ENCODE results near the gene PIK3C2G.
A peak's percentile ranks its signal among the peaks of the same experiment; 100 is the strongest.

PIK3C2G gene

DNA sequence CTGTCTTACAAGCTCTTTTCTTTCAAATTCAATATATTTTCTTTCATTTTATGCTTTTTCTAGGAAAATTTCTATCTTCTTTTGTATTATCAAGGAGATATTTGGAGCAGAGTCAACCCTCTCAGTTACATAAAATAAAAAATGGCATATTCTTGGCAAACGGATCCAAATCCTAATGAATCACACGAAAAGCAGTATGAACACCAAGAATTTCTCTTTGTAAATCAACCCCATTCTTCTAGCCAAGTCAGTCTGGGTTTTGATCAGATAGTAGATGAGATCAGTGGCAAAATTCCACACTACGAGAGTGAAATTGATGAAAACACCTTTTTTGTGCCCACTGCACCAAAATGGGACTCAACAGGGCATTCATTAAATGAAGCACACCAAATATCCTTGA, 20.6 kb downstream of the PIK3C2G start:
- DNase-seq = no peak

DNA sequence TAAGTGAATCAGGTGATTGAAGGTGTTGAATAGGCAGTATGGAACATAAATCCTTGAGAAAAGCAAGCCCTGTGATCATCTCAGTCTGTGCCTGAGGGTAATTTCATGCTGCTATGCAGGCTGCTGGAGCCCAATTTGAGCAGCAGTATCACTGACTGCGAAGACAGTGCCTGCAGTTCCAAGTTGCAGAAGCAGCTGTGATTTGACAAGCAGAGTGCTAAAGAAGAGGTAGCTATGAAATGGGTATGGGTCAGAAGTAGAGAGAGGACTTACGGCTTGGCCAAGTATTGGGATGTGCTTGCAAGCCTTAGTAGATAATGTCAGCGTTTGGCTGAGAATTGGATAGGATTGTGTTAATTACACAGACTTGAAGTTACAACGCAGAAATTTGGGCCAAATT, 22.5 kb downstream of the PIK3C2G start:
- DNase-seq = no peak

DNA sequence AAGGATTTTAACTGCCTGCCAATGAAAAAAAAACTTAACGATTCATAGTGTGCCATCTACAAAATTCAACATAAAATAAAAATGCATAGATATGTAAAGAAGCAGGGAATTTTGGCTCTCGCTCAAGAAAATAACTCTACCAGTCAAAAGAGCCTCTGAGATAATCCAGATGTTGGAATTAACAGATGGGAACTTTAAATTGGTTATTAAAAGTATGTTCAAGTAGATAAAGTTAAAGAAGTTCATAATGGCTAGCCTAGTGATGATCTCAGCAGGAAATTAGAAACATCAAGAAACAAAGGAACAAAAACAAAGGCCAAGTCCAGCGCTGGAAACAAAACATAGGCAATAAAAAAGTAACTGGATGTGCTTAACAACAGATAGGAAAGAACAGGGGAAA, 23.1 kb downstream of the PIK3C2G start:
- DNase-seq = no peak

DNA sequence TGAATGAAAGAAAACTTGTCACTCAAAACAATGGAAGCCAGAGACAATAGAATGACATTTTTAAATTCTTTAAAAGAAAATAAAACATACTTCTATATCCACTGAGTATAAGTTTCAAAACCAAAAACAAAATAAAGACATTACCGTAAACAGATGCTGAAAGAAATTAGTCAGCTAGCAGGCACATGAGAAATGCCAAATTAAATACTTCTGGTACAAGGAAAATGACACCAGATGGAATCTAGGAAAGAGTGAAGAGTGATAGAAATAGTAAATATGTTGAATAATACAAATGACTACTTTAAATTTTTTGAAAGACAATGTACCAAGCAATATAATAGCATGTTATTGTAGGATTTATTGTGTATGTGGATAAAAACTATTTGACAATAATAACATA, 23.8 kb downstream of the PIK3C2G start:
- no peak for DNase-seq

DNA sequence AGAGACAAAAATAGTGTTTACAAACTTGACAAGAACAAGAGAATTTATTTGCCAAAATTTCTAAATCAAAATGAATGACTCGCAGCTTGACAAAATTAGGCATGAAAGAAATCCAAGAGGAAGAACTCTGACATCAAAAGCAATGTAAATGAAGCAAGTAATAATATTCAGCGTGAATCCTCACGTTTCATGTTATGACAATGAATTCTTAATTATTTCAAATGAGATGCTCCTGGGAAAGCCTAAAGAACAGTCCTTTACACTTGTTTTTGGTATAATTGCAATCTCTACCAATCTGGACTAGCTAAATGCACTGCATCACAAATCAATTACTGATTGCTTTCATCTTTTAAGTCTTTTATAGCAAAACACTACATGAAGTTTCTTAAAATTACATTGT, 29.1 kb downstream of the PIK3C2G start:
- DNase-seq = no peak

DNA sequence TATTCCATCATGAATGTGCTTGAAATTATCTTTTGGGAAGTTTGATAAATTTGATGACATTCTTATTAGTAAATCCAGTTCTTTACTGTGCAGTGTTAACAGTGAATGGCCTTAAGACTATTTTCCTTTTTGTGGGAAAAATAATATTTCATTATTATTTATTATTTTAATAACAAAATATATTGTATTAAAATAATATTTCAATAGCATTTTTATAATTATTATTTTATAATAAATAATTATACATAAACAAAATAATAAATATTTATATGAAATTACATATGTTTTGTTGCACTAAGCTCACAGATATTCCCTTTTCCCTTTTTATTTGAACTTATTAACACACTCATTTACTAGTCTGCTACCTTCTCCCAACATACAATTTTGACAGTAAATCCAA, 33.6 kb downstream of the PIK3C2G start:
- no peak for DNase-seq

DNA sequence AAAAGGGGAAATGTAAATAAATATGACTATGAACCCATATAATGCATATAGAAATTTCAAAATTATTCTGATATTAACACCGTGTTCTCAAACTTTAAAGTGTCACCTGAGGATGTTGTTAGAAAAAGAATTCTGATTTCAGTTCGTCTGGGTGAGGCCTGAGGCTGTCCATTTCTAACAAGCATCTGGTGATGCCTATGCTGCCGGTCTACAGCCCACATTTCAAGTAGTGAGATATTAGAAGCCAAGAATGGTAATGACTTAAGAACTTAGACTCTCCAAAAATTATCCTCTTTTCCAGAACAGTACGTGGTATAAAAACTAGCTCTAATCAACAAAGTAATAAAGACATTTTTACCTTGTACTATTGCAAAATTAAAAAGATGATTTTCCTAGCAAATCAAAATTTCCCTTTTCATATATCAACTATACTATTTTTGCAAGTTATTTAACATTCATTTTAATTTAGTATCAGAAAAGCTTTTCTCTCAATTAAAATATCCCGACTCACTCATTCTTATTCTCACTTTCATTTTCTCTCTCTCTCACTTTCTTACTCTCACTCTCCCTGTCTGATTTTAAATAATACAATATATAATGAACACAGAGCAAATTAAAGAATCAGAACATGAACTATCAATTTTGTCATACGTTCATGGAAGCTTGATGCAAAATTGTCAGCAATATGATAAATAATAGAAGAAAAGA, 35.0 kb downstream of the PIK3C2G start:
- no peak for DNase-seq

DNA sequence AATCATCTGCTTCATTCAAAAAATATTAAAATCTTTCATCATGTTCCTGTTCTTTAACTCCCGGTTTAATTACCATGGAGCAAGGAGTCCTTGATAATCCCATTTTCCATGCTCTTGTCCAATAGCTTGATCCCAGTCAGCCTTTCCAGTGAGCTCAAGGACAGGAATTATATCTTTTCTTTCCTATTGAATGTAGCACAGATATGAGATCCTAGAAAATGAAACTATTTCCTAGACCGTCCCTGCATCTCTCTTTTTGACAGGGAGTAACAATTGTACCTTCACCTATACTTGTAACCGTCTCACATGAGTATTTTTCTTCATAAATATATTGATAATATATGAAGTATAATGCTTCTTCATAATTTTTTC, 35.6 kb downstream of the PIK3C2G start:
- DNase-seq = no peak

DNA sequence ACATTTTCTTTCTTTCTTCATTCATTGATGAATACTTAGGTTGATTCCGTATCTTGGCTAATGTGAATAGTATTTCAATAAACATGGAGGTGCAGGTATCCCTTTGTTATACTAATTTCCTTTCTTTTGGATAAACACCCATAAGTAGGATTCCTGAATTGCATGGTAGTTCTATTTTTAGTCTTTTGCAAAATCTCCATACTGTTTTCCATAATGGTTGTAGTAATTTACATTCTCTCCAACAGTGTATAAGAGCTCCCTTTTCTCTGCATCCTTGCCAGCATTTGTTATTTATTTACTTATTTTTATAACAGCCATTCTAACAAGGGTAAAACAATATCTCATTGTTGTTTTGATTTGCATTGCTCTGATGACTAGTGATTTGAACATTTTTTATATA, 36.6 kb downstream of the PIK3C2G start:
- DNase-seq = no peak

DNA sequence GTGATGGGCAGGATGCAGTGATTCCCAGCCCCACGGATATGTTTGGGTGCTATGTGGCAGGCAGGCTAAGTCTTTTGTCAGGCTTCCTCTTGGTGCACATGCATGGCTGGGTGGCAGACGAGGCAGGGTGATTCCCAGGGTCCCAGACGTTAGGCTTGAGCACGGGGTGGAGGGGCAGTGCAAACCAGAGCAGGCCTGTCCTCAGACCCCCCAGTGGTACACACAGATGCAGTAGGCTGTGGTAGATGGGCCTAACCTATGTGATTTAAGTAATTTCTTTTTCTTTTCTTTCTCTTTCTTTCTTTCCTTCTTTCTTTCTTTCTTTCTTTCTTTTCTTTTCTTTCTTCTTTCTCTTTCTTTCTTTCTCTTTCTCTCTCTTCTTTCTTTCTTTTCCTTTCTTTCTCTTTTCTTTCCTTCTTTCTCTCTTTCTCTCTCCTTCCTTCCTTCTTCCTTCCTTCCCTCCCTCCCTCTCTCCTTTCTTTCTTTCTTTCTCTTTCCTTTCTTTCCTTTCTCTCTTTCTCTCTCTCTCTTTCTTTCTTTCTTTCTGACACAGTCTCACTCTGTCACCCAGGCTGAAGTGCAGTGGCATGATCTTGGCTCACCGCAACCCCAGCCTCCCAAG, 41.6 kb downstream of the PIK3C2G start:
- DNase-seq = no peak

DNA sequence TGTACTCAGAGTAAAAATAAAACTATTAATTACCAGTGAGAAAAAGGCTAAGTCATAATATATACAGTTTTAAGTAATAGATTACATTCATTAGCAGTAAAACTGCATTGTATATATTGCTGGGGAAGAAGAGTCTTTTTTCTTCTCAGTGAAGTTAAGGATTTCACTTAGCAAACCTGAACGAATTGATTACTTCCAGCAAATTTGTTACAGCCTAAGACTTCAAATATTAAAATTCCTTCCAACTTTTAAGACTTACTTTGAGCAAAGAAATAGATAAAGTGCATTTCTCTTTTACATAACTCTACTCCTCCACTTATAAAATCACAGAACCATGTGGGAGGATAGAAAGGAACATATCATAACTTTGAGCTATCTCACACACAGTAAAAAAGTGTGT, 43.3 kb downstream of the PIK3C2G start:
- DNase-seq = no peak

DNA sequence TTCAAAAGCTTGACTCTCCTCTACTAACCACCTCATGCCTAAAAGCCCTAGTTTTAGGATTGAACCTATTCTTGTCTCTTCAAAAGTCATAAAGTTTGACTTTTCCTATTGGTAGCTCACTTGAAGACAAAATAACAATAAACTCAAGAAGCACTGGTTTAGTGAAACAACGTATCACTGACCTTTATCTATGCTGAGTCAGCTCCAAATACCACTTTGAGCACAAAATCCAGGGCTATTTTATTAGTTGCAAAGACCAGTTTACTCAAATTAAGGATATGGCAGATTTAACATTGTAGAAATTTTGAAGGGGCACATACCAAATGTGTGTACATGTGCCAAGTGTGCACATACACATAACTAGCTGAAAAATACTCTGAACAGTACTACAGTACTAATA, 45.0 kb downstream of the PIK3C2G start:
- DNase-seq = no peak

DNA sequence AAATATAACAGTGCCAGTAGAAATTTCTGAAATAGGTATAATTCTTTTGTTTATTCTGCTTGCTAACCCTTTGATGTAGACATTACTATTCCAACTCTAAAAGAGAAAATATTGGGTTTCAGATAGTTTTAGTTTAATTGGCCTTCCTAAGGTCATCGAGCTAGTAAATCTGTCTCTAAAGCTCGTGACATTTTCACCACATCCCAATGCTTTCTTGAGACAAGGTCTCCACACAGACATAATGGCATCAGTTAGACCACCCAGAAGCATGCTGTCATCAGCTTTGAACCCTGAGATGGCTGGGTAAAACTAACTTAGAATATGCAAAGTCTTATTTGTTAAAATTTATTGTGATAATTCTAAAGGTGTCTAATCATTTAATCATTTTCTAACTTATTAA, 52.0 kb downstream of the PIK3C2G start:
- no peak for DNase-seq

DNA sequence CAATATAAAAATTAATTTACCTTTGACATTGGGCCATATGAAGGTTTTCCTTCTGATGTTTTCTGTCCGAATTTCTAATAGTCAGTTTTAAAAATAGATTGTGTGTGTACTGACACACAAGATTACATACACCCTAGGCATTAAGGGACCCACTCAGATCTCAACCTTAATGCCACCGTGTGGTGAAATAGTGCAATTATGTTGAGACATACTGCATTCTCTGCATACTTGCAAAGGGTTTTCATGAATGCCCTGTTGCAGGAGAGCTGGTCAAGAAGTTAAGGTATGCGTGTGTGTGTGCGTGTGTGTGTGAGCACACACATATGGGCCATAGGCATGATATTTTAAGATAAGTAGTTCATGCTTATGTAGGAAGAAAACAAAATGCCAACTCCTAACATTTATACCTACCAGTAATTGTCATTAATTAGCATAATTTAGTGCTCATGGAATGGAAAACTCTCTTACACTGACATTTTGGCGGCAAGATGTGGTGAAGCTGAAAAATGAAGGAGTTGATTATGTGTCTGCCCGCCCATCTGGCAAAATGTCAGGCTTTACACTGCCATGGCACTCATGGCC, 58.8 kb downstream of the PIK3C2G start:
- peak; percentile 22 to 42 (median 38) for DNase-seq

DNA sequence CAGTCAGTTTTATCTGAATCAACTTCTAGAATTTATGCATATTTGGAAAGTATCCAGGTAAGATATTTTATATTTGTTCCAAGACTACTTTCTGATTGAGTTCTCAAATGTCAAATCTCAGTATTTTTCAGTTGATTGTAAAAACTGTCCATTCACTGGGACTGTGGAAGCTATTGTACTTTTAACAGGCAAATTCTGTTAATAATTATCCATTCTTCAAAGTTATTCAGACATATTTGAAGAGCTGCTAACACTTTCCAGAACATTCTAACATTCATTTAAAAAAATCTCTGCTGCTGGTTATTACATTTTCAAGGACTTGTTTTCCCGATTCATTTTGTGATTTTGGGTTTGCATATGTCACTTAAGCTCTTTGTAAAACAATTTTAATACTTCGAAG, 59.7 kb downstream of the PIK3C2G start:
- DNase-seq = no peak

DNA sequence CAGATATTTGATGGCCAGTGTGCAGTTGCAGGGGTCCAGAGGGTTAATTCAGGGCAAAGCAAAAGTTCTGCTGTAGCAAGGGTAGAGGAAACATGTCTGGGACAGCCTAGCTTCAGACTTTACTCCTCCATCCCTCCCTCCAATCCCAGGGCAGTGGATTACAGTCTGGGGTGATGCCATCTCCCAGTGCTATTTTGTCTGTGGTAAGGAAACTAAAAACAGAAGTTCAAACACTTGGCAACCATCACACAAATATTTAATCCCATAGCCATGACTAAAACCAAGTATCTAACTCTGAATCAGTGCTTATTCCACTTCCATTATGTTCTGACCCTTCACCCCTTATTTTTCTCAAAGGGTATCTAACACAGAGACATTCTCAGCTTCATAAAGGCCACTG, 61.8 kb downstream of the PIK3C2G start:
- no peak for DNase-seq

DNA sequence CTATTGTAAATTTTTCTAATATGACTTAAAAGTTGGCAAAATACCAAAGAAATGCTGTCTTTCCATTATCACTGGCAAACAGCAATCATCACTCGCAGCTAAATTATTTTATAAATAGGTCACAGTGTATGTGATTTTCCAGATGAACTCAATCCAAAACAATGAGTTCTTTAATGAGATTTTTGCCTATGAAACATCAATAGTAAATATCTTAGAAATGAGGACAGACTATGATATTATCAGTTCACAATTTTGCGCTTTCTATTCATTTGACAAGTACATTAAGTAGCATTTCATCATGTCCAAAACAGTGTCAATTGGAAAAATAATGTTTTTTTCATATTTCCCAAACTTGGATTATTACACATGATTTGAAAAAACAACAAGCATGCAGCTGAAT, 65.7 kb downstream of the PIK3C2G start:
- DNase-seq = no peak

DNA sequence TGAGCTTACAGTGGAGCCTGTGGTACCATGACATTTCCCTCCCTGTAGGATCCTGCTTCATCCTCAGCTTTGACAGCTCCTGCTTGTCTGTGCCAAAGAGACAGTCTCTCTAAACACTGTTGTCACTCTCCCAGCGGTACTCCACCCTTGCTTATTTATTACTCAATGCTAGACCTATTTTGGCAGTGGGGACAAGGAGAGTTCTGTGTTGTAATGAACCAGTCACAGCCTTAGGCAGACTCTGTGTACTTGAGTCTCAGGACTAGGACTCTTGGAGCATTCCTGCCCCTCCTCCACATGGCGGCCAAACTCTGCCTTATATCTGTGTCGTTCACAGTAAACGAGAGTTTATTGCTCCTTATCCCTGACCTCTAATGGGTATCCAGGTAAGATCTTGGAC, 70.9 kb downstream of the PIK3C2G start:
- no peak for DNase-seq

DNA sequence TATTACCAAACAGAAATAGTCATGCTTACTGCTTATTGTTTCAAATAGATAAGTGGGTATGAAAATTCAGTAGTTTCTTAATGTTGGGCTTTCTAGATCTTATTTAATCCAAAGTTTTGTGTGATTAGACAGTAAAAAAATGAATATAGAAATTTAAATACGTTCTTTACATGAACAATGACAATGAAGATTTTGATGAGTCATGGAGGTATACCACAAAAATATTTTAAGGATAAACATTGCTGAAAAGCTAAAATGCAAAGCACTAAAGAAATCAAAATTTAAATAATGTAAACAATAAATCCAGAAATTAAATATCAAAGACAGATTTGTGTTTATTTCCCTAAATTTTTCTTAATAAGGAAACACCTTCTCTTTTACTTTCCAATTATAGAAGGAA, 78.3 kb downstream of the PIK3C2G start:
- DNase-seq = no peak

DNA sequence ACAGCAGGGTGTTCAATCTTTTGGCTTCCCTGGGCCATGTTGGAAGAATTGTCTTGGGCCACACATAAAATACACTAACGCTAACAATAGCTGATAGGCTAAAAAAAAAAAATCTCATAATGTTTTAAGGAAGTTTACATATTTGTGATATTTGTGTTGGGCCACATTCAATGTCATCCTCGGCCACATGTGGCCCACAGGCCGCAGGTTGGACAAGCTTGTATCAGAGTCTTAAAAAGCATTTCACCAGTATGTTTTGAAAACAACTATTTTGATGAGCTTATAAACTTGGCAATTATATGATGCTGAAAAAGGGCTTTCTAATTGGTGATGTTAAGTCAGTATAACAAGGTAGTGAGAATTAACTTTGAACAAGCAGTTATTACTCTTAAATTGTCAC, 78.9 kb downstream of the PIK3C2G start:
- no peak for DNase-seq

DNA sequence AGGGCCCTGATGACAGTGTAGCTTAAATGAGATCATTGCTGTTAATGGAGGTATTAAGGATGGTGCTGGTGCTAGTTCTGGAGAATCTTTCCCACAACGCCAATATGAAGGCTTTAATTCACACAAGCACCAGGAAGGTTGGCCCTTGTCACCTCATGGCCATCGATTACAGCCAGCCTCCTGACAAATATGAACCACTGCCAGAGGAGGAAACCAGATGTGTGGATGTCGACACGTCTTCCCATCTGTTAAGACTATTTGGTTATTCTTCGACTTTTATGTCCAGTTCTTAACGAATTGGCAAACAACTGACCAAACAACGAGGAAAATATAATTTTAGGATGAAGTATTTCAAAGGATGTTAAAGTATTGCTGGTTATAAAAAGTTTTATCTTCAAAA, 79.5 kb downstream of the PIK3C2G start:
- no peak for DNase-seq

DNA sequence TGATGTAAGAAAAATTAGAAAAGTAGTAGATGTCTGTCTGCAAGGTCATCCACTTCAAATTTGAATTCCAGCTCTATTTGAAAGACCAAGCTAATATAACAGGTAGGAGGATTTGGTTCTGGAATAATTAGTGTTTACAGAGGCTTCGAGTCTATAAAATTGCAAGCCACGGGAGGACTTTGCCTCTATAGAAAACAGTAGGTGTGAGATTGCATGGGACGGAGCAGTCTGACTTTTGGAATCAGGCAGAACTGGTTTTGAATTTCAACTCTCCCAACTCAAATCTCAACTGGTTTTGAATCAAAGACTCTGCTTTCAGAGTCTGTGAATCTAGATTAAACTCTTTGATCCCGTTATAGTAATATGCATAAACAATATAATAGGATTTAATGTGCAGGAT, 82.4 kb downstream of the PIK3C2G start:
- DNase-seq = no peak

DNA sequence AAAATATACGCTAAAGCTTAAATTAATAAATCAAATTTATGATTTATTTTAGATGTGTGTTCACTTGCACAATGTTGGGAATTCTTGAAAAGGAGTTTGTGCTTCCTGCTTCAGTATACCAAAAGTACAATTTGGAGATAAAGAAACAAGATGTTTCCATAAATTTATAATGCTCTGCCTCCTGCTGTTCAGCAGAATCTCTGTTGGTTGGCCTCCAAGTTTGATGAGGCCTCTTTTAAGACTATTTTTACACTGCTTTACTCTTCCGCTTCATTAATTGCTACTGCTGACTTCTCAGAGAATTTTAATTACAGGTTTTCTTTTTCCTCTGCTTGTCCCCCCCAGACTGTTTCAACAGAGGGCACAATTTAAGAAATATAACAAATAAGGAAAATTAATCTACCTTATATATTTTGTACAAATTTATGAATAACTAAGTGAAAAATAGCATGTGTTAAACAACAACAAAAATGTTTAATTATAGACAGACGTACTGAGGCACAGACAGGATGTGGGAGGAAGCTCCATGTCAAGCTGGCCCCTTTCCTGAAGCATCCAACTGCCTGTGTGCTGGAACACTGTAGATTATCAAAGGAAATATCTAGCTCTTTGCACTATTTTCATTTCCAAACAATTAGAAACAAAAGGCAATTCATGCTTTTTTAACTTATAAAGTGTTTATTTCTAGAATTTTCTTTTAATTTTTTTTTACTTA, 83.9 kb downstream of the PIK3C2G start:
- DNase-seq = no peak

DNA sequence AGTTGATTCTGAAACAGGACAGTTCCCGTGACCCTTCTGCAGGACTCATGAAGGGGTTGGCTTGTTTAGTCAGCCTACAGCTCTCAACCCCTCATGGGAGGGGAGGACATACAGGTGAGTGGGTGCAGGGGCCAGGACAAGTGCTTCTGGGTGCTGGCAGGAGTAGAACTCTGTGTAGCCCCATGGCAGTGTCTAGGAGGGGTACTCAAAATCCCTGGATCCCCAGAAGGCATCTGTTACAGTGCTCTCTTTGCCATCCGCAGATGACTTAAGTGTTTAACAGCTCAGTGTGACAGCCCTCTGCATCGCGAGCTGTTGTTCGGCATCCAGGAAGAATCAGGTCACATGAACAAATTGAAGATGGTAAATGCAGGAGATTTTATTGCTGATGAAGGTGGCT, 91.0 kb downstream of the PIK3C2G start:
- no peak for DNase-seq

All from suppressor macrophage treated with lipopolysaccharide for 1 hour (primary cell).